ENCODE measurements around the gene OSBPL6.
"Not testable (repeated sequence)": the region's sequence is repeated elsewhere in the genome, so short reads cannot be mapped to it uniquely, and the experiment has no call there.

OSBPL6 gene

GRCh38 chr2:178198441-178198840, 4.1 kb downstream of the OSBPL6 start:
- DNase-seq (ENCODE audit: low read depth in 2 of 2): not testable (repeated sequence)

GRCh38 chr2:178199334-178199733, 5.0 kb downstream of the OSBPL6 start:
- DNase-seq (ENCODE audit: low read depth in 2 of 2): no peak

DNA sequence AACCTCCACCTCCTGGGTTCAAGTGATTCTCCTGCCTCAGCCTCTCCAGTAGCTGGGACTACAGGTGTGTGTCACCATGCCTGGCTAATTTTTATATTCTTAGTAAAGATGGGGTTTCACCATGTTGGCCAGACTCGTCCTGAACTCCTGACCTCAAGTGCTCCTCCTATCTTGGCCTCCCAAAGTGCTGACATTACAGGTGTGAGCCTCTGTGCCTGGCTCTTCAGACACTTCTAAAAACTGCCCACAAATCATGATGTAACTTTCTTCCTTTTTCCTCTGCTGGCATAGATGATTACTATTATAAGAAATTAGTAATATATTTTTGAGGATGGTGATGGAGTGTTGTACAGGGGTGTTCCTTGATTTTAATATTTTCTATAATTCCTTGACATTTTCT, 6.0 kb downstream of the OSBPL6 start:
- no peak for DNase-seq (ENCODE audit: low read depth in 2 of 2)

GRCh38 chr2:178202927-178203326, 8.6 kb downstream of the OSBPL6 start:
- no peak for DNase-seq (ENCODE audit: low read depth in 2 of 2)

GRCh38 chr2:178204977-178205376, 10.7 kb downstream of the OSBPL6 start:
- no peak for DNase-seq (ENCODE audit: low read depth in 2 of 2)

DNA sequence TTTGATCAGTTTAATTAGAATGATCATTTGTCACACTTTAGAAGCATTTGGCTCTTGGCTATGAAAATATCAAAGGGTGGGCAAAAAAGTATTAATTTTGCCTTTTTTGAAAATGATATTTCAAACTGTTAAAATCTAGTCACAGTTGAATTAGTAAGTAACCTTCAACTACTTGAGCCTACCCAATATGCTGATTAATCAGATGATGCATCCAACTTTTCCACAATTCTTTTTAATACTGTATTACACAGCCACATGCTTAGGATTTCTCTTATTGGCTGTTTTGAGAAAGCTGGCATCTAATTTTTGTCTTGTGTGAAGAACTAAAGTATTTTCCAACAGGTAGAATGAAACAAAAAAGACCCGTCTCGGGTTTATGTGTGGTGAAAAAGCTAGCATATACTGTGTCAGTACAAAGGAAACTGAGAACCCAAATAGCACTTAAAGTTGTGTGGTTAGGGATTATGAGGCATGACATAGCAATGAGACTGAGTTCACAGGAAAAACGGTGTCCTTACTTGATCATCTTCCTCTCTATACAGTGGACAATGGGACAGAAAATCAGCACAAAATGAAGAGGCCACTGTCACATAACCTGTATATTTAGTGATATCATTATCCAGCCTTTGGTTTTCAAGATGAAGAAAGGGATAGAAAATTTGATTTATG, 11.7 kb downstream of the OSBPL6 start:
- DNase-seq (ENCODE audit: low read depth in 2 of 2): peak; percentile 23 to 45

DNA sequence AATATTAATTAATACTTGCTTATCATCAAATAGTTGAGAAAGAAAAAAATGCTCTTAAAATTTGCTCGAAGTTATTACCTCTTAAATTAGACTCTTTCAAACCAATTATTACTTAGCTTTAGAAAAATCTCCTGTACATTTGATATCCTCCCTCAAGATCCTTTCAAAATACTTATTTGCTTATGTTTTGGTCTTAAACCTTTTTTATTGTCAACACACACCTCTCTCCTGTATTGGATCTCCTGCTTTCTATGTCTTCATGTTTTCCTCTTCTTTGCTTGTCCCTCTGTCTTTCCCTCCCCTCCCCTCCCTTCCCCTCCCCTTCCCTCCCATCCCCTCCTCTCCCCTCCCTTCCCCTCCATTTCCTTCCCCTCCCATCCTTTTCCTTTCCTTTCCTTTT, 14.0 kb downstream of the OSBPL6 start:
- DNase-seq (ENCODE audit: low read depth in 2 of 2): no peak

DNA sequence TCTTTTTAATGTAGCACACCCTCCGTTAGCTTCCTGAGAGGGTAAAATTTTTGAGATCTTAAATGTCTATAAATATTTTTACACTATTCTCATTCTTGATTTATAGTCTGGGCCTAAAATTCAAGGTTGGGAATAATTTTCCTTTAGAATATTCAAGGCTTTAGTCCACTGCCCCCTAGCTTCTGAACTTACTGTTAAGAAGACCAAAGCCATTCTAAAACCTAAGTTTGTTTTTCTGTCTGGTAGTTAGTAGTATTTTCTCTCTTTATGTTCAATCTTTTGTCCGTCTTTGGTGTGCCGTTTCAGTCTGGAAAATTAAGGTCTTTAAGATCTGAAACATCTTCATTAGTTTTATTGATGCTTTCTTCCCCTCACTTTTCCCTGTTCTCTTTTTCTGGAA, 14.5 kb downstream of the OSBPL6 start:
- DNase-seq (ENCODE audit: low read depth in 2 of 2): no peak

- no peak for DNase-seq (ENCODE audit: low read depth in 2 of 2)
These were observed 17.1 kb downstream of the OSBPL6 start for GRCh38 chr2:178211460-178211859.

GRCh38 chr2:178211943-178212342, 17.6 kb downstream of the OSBPL6 start:
- DNase-seq (ENCODE audit: low read depth in 2 of 2): no peak

DNA sequence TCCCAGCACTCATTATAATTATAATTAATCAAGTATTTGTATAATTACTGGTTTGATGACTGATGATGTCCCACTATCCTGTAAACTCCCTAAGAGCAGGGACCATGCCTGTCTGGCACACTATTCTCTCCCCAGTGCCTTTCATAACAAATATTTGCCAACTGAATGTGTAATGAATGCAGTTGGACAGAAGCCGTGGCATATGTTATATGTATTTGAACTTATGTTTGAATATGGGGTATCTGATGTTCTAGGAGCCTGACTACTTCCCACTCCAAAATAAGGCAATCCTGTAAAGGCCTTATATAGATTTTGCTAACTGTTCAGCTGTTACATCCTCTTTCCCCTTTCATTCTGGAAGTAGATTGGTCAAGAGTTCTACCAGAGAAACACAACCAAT, 19.7 kb downstream of the OSBPL6 start:
- no peak for DNase-seq (ENCODE audit: low read depth in 2 of 2)

DNA sequence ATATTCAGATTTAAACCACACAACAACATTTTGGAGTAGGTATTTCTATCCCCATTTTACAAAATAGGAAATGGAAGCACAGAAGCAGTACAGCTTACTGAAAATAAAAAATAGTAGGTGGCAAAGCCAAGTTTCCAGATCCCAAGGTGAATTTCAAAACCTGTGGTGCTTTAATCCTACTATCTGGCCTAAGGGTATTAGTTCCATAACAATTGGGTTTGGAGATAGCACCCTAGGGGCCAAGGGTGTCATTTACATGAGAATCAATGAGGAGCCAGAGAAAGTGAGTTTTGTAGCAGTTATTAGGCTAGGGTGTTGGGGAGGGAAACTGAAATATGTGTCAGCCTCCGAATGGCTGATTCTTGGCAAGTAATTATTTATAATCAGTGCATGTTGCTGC, 24.9 kb downstream of the OSBPL6 start:
- no peak for DNase-seq (ENCODE audit: low read depth in 2 of 2)

GRCh38 chr2:178220814-178221213, 26.5 kb downstream of the OSBPL6 start:
- DNase-seq (ENCODE audit: low read depth in 2 of 2): no peak

DNA sequence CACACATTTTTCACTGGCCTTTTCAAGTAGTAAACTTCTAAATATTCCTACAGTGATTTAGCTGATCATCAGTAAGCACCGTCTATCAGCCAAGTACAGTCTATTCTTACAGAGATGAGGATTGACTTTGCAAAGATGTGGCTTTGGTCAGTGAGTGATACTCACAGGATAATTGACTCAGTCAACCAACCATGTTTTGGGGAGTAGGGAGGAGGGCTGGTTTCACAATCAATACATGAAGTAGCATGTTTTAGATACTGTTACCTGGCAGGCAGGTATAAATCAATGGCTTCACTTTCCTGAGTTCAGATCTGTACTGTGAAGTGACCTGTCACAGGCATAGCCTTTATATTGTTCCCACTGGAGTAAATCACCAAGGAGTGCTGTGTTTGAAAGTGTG, 27.2 kb downstream of the OSBPL6 start:
- DNase-seq (ENCODE audit: low read depth in 2 of 2): no peak

DNA sequence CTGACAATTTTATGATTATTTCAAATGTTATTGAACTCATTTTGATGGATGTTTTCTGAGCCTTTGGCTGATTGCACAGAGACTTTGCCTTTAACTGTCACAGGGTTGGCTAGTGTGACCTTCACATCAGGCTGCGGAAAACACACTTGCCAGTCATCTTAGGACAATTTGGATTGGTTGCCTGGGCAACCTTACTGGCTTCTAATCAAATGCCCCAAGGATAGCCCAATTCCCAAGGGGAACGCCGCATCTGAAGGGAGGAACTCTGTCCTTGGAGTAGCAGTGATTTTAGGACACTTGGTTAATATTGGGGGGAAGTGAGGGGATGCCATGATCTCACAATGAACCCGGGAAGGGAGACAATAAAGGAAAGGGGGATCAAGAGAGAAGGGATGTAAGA, 29.5 kb downstream of the OSBPL6 start:
- DNase-seq (ENCODE audit: low read depth in 2 of 2): no peak

GRCh38 chr2:178225006-178225805, 30.9 kb downstream of the OSBPL6 start:
- peak; percentile 74 for DNase-seq (ENCODE audit: low read depth in 2 of 2)

DNA sequence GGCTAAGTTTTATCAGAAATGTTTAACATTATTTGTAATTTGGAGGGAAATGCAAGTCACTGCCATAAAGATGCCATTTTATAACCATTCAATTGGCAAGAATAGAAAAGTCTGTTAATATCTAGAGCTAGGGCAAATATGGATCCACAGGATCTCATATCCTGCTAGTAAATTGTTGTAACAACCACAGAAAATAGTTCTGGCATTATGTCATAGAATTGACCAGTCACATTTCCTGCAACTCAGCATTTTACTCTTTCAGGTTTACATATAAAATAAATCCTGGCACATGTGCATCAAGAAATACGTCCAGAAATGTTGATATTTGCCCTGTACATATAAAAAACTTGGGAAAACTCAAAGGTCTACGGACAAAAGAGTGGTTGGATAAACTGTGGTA, 32.9 kb downstream of the OSBPL6 start:
- no peak for DNase-seq (ENCODE audit: low read depth in 2 of 2)

- no peak for DNase-seq (ENCODE audit: low read depth in 2 of 2)
These were observed 35.6 kb downstream of the OSBPL6 start for GRCh38 chr2:178229927-178230326.

GRCh38 chr2:178230396-178230795, 36.1 kb downstream of the OSBPL6 start:
- DNase-seq (ENCODE audit: low read depth in 2 of 2): no peak

- DNase-seq (ENCODE audit: low read depth in 2 of 2): no peak
These were observed 39.1 kb downstream of the OSBPL6 start for GRCh38 chr2:178233428-178233827.

- DNase-seq (ENCODE audit: low read depth in 2 of 2): no peak
These were observed 40.3 kb downstream of the OSBPL6 start for GRCh38 chr2:178234648-178235047.

DNA sequence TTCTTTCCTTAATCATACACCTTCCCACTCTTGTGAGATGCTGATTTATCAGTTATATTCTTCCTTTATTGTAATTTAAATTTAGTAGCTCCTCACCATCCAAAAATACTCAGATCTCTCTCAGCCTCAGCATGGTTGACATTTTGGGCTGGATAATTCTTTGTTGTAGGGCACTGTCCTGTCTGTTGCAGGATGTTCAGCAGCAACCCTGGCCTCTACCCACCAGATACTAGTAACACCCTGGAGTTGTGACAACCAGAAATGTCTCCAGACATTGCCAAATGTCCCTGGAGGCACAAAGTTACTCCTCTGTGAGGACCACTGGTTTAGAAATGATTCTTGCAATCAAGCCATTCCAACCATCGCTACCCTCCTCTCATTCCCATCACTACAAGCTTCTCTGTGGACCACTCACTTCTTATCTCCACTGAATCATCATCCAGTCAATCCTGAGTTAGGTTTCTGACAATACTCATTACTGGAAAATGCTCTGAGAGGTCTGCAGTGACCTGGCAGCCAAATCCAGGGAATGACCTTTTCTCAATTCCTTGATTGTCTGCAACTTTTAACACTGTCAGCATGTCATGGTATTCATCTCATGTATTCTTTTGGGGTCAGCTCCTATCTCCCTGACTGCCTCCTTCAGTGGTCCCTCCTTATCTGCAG, 43.3 kb downstream of the OSBPL6 start:
- DNase-seq (ENCODE audit: low read depth in 2 of 2): no peak

DNA sequence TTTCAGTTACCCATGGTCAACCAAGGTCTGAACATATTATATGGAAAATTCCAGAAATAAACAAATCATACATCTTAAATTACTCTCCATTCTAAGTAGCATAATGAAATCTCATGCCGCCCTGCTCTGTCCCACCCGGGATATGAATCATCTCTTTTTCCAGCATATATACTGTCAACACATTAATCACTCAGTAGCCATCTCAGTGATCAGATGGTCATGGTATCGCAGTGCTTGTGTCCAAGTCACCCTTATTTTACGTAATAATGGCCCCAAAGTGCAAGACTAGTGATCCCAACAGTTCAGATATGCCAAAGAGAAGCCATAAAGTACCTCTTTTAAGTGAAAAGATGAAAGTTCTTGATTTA, 43.8 kb downstream of the OSBPL6 start:
- DNase-seq (ENCODE audit: low read depth in 2 of 2): no peak
